ENCODE measurements around the gene COX7B2.

COX7B2 gene

DNA sequence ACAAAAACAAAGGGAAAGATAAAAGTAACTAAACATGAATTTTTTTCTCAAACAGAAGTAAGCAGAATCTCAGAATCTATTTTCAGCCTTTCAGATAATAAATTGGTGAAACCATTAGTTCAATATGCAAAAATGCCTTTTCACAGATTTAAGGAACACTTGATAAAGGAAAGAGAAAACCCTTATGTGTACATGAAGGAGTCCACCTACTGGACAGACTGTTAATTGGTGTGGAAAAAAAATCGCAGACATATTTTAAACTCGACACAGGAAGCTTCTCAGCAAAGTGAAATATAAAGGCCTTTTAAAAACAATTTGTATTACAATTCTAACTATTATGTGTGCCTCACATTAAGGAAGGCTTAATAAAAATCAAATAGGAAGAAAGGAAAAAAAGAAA lies 22.3 kb downstream of the COX7B2 start:
- DNase-seq = peak; percentile 66

DNA sequence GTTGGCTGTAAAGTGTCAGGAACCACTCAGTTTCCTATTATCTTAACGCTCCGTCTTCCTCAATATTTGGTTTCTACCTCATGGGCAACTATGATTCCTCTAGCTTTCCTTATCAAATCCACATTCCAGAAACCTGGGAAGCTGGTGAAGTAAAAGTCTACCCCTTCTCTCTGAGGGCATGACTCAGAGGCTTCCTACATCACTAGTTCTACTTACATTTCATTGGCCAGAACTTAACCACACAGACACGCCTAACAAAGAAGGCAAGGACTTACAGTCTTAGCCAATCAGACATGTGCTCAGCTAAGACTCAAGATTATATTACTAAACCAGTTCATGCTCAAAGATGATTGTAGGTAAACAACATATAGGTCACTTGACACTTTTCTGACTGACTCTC lies 30.4 kb downstream of the COX7B2 start:
- DNase-seq = no peak

DNA sequence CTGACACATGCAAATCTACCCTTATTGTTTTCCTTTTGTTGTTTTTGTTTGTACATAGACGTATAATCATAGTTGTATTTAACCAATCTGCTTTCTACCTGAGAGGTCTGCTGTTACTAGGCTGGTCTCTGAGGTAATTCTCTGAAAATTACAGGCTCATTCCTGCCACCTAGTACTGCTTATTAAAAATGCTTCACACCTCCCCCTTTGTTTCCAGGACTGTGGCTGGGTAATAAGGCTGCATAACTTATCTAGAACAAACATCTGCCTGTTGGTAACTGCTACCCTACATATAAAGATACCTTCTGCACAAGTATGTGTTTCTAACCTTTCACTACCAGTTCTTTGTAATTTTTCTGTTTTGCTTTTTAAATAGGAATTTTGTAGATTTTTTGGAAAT lies 34.2 kb downstream of the COX7B2 start:
- DNase-seq = peak; percentile 92

DNA sequence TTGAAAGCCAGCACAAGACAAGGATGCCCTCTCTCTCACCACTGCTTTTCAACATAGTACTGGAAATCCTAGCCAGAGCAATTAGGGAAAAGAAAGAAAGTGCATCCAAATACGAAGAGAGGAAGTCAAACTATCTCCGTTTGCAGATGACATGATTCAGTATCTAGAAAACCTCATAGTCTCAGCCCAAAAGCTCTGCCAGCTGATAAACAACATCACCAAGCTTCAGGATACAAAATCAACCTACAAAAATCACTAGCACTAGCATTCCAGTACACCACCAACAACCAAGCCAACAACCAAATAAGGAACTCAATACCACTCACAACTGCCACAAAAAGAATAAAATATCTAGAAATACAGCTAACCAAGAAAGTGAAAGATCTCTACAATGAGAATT lies 38.6 kb downstream of the COX7B2 start:
- DNase-seq = peak; percentile 68

DNA sequence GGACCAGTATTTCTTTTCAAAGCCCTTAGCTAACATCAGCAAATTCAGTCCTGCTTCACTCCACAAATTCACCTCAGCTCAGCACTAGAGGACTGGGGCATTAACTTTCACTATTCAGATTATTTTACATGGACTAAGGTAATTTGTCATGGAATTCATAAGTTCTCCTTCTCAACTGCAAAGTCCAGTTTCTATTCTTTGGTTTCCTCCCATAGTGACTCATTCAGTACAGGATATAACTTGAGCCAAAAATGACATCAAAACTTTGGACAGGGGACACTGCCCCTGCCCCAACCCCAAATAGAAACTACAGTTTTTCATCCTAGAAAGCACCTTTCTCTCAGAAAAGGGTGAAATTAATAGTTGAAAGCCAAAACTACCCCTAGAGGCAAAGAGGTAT lies 52.7 kb downstream of the COX7B2 start:
- DNase-seq = no peak

DNA sequence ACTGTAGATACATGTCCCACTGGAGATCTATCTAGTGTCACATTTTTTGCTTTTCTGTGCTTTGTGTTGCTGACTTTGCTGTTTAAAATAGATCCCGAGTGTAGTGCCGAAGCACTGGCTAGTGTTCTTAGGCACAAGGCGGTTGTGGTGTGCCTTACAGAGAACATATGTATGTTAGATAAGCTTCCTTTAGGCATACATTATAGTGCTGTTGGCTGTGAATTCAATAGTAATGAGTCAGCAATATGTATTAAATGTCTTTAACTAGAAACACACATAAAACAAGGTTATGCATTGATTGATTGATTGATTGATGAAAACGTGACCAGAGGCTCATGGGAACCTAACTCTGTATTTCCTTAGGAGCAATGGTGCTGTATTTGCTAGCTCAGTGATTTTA lies 56.2 kb downstream of the COX7B2 start:
- DNase-seq = peak; percentile 82

DNA sequence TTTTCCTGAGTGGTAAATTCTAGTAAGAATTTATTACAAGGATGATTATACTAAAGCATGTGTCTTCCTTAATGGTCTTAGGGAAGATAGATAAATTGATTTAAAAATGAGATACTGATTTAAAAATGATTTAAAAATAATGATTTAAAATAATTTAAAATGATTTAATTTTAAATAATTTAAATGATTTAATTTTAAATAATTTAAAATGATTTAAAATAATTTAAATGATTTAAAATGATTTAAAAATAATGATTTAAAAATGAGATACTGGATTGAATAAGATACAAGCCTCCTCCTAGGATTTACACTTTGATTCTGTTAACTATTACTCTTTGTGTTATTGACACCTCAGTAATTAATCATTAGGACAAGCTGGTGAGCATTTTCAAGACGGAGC lies 59.0 kb downstream of the COX7B2 start:
- no peak for DNase-seq

DNA sequence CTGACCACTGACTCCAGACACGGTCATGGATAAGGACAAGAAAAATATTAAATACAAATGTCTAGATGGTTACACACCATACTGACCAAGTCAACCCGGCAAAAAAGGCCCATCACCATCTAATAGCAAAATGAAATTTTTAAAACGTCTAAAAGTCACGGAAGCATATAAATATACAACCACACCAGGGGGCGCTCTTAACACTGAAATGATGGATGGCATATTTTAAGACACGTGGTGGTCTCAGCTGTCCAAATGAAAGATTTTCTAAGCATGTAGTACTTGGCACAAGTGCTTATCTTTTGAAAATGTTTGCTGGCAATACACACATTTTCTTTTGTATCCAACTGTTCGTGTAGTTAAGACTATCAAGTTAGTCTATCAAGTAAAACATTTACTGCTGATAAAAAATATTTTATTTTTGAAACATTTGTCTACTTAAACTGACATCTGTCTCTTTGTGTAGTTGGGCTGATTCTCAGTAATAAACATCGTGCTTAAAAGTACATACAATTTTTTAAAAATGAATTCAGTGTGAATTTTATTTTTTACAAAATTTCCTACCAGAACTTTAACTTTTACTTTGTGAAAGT lies 64.6 kb downstream of the COX7B2 start:
- peak; percentile 92 for DNase-seq

DNA sequence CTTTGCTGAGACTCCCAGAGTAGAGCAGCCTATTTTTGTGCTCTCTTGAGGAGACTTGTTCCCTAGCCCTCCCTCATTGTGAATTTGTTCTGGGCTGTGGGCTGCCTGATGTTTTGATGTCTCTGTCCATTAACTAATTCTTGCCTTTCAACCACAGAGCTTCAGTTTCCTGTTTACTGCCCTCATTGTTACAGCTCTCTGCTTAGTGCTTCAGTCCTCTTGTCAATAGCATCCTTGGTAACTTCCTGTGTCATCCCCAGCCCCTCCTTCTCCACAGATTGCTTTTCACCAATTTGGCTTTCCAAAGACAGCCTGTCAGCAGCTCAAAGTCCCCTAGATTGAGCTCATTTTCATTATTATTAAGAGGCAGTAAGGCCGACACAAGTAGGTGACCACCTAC lies 69.9 kb downstream of the COX7B2 start:
- DNase-seq = no peak

DNA sequence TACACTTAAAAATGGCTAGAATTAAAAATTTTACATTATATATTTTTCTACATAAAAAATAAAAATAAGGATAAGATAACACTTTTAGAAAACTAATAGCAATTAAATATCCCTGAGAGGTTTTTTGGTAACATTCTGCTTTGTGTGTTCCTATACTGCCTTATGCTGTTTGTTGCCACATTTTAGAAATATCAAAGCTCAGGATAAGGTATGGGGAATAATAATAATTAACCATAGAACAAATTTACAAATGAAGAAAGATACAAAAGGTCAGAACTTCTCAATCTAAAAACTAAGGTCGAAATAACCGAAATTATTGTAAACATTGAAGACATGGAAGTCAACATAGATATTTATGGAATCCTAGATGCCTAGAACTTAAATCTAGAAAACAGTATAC lies 71.4 kb downstream of the COX7B2 start:
- DNase-seq = no peak

DNA sequence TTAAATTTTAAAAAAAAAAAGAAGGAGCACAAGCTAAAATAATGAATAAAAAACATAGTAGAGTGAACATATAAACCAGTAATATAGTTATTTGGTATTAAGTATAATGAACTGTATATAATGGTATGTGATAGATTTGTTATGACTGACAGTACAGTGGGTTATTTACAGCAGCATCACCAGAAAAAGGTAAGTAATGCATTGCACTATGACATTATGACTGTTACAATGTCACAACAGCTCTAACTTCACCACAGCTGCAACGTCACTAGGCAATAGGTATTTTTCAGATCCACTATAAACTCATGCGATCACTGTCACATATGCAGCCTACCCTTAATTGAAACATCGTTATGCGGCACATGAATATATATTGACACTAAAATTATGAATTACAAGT lies 72.5 kb downstream of the COX7B2 start:
- no peak for DNase-seq

DNA sequence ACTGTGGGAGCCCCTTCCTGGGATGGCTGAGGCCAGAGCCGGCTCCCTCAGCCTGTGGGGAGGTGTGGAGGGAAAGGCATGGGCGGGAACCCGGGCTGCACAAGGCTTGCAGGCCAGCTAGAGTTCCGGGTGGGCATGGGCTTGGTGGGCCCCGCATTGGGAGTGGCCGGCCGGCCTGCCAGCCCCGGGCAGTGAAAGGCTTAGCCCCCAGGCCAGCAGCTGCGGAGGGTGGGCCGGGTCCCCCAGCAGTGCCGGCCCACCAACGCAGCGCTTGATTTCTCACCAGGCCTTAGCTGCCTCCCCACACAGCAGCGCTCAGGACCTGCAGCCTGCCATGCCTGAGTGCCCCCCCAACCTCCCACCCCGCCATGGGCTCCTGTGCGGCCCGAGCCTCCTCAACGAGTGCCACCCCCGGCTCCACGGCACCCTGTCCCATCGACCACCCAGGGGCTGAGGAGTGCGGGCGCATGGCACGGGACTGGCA lies 78.0 kb downstream of the COX7B2 start:
- no peak for DNase-seq

DNA sequence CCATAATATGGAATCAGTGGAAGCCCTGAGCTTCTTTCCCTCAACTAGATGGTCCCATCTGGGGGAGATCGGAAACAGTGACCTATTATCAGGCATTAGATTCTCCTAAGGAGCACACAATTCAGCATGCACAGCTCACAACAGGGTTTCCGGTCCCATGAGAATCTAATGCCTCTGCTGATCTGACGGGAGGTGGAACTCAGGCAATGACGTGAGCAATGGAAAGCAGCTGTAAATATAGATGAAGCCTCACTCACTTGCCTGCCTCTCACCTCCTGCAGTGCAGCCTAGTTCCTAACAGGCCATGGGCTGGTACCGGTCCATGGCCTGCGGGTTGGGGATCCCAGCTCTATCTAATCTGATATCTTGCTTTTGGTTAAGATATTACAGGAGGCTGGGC lies 88.9 kb downstream of the COX7B2 start:
- DNase-seq = no peak

DNA sequence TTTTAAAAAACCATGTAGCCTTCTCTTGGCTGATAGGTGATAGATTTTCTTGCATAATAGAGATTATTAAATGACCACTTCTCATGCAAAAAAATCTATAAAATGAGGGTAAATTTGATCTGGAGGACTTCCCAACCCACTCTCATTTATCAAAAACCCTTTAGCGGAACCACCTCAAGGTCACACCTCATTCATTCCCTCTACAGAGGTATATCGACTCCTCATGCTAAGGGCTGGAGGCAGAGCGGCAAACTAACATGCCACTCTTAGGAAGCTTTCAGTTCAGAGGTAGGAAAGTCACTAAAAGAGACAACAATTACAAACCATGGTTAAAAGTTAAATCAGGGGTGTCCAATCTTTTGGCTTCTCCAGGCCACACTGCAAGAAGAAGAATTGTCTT lies 90.0 kb downstream of the COX7B2 start:
- DNase-seq = no peak

DNA sequence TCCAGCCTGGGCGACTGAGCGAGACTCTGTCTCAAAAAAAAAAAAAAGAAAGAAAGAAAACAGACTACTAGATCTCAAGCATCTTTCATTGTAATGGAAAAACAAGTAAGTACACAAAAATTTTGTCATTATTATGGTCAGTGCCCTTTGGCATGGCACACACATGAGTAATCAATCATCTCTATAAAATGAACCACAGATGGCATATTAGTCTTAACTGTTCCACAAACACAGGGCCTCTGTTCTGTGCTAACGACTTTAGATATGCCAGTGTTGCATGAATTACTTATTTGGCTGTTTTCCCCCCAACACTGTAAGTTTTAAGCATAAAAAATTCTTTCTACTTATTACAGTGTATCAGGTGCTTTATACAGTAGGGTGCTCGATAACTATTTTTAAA lies 90.4 kb downstream of the COX7B2 start:
- DNase-seq = no peak

DNA sequence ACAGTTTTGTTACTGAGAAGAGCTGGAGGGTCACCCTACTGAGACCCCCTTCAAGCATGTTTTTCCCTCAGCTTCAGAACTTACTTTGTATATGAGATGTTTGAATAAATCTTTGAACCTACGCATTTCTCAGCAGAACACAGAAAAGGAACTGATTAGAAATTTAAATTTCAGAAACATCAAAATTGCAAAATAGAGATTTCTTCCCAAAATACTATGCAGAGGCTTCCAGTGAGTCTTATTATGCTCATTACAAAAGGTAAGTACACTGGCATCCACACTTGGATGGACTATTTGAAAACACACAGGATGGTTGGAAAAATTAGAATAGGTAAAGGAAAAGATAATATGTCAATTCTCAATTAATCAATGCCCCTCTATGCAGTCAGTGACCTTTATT lies 91.2 kb downstream of the COX7B2 start:
- DNase-seq = no peak

DNA sequence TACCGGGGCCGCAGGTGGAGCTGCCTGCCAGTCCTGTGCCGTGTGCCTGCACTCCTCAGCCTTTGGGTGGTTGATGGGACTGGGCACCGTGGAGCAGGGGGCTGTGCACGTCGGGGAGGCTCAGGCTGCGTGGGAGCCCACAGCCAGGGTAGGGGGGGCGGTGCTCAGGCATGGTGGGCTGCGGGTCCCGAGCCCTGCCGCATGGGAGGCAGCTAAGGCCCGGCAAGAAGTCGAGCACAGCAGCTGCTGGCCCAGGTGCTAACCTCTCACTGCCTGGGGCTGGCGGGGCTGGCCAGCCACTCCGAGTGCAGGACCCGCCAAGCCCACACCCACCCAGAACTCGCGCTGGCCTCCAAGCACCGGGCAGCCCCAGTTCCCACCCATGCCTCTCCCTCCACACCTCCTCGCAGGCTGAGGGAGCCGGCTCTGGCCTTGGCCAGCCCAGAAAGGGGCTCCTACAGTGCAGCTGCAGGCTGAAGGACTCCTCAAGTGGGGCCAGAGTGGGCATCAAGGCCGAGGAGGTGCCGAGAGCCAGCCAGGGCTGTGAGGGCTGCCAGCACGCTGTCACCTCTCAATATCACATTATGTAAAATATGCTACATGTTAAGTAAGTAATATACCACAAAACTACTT lies 104.1 kb downstream of the COX7B2 start:
- no peak for DNase-seq

DNA sequence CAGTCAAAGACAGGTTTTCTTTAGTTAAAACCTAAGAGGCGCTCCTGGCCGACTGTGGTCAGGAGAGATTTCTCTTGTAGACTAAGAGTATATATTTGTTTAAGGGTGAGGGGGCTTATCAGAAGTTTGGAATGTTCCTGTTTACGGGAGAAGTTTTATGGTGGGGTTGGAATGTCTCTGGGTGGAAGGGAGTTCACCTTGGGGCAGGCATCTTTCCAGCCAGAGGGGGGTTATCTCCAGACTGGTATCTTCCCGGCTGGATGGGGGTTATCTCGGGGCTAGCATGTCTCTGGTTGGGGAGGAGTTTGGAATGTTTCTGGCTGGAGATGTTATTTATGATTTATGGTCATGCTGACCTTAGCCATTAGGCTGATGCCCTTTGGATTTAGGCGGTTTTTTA lies 116.0 kb downstream of the COX7B2 start:
- DNase-seq = no peak

DNA sequence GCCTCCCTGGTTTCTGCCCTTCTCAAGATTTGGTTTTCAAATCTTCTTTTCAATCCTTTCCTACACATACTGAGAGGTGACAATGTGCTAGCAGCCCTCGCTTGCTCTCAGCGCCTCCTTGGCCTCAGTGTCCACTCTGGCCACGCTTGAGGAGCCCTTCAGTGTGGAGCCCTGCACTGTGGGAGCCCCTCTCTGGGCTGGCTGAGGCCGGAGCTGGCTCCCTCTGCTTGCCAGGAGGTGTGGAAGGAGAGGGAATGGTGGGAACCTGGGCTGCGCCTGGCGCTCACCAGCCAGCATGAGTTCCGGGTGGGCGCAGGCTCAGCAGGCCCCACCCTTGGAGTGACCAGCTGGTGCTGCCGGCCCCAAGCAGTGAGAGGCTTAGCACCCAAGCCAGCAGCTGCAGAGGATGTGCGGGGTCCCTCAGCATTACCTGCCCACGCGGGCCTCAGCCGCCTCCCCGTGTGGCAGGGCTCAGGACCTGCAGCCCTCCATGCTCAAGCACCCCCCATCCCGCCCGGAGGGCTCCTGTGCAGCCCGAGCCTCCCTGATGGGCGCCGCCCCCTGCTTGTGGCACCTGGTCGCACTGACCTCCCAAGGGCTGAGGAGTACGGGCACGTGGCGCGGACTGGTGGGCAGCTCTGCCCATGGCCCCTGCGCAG lies 127.5 kb downstream of the COX7B2 start:
- DNase-seq = no peak

DNA sequence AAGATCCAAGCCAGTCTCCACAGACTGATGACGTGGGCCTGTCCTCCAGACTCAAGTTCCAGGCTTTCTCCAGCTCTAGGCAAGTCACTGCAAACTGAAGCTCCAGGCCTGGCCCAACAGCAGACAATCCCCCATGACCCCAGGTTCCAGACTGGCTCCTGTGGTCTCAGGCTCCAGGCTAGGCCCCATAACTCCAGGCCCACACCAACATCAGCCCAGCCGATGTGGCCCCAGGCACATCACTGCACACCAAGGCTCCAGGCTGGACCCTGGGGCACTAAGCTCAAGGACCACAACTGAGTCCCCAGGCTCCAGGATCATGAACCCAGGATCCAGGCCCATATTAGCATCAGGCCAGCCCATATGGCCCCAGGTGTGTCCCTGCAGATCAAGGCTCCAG lies 143.6 kb downstream of the COX7B2 start:
- no peak for DNase-seq

DNA sequence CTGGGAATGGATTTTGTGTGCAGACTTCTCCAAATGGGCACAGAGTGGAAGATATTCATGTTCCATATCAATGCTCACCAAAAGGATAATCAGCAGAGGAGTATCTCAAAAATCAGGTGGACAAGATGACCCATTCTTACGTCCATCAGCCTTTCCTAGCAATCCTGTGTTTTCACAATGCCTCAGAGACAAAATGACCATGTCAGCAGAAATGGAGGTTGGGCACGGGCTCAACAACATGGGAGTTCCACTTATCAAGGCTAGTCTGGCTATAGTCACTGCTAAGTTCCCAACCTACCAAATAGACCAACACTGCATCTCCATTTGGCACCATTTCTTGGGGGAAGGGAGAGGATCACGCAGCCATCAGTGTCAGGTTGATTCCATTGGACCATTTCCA lies 179.0 kb downstream of the COX7B2 start:
- DNase-seq = no peak

DNA sequence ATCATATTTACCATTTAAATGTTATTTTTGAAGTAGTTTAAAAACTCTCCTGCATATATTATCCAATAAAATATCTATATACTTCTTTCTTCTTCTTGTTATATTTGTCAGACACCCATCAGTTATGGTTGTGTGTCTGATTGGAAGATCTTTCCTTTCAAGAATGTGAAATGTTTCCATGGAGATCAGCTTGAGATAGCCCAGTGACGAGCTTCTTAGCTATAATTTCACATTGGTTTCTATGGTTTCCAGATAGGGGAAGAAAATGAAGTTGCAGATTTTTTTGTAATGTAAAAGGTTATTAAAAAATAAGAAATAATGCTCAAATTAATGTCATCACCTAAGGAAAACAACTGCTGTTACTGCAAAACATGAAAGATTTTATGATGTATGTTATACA lies 189.0 kb downstream of the COX7B2 start:
- no peak for DNase-seq

DNA sequence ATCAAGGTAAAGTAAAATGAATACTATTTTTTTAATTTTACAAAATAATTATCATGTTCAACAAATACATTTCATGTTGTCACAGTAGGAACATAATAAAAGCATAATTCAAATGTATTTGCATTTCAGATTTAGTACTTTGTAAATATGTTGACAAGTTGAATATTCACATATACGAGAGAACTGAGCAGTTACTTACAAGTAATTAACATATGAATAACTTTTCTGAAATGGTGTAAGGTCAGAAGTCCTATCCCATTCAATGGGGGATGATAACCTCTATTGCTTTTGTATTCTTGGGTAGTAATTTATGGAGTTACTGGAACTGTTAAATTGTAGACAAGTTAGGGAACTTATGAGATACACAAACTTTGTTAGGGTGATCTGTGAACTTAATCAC lies 191.1 kb downstream of the COX7B2 start:
- no peak for DNase-seq

DNA sequence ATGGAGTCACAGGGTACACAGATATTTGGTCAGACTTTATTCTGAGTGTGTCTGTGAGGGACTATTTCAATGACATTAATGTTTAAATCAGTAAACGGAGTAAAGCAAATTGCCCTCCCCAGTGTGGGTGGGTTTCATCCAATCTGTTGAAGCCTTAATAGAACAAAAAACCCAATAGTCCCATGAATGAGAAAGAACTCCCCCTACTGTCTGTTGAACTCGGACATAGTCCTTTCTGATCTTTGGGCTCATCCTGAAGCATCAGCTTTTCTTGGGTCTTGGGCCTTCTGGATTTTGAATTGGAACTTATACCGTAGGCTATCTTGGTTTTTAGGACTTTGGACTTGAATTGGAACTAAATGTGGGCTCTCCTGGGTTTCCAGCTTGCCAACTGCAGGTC lies 193.6 kb downstream of the COX7B2 start:
- no peak for DNase-seq

DNA sequence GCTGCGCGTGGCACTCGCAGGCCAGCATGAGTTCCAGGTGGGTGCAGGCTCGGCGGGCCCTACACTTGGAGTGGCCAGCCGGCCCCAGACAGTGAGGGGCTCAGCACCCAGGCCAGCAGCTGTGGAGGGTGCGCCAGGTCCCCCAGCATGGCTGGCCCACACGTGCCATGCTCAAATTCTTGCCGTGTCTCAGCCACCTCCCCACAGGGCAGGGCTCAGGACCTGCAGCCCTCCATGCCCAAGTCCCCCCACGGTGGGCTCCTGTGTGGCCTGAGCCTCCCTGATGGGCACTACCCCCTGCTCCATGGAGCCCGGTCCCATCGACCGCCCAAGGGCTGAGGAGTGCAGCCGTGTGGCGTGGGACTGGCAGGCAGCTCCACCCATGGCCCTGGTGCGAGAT lies 210.2 kb downstream of the COX7B2 start:
- no peak for DNase-seq
